ENCODE results near the gene RTP5. TPM values are rescaled to one million over a fixed set of nuclear protein-coding genes. Genes with fewer than 3 reads are reported as not detected.

RTP5 gene
- polyA plus RNA-seq, 1 of the 3 experiments (the other 2 are of a cell fraction), result not detected

DNA sequence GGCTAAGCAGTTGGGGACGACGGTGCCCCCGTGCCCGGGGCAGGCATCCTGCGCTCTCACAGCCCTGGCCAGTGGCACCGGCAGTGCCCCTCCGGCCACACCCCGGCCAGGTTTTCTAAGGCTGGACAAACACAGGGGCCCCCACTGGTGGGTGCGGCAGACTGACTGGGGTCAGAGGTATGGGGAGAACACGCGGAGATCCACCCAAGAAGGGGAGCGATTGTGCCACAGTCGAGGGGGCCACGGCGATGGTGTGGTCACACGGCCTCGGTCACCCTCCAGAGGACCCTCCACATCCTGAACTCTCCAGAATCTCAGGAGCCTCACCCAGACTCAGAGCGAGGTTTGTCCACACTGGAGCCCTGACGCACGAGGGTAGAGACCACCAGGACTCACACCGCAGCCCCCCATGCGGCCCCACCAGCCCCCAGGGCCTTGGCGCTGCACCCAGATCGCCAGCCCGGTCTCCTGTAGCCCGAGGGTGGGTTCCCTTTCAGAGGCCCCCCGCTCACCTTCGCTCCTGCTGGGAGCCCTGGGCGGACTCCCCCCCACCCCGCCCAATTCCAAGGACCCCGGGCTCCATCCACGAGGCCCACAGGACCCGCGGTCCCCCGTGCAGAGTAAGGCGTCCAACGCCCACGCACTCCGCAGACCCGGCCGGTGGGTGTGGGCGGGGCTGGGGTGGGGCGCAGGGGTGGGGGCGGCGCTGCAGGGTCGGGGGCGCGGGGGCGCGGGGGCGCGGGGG, 26.0 kb upstream of the RTP5 start:
- ChIA-PET CTCF (interaction anchor here (1.4 to 1.7 kb wide), 2 partner anchors 9 to 17 kb away, joined by 4 to 5 read pairs; no protein-coding TSS in a partner anchor), POLR2A (no interaction called here)
- Histone ChIP-seq H3K4me1 (ENCODE audit: control insufficient read depth in 1 of 2, insufficient read depth in 2 of 2, low read depth in 1 of 2, low read length in 1 of 2) (no peaks in the 10 kb centered on the region; a peak in 1 of 4 replicates), H4K20me1 (ENCODE audit: insufficient read depth) (no peaks in the 10 kb centered on the region), H3K9ac (no peak overlapping the region), H3K79me2 (ENCODE audit: insufficient read depth) (no peaks in the 10 kb centered on the region), H3K4me2 (no peak overlapping the region), H3K9me3 (no peaks in the 10 kb centered on the region), H2AFZ (ENCODE audit: low read depth) (no peak overlapping the region), H3K9me2 (no peaks in the 10 kb centered on the region), H3K36me3 (replicated peaks in 1 of 2; ENCODE audit: control insufficient read depth in 1 of 2, insufficient read depth in 2 of 2, low read length in 1 of 2) (no peaks in the 10 kb centered on the region), H3K27ac (ENCODE audit: low read depth in 2 of 2, low read length in 1 of 2) (no peak overlapping the region), H3K27me3 (ENCODE audit: insufficient read depth) (no peaks in the 10 kb centered on the region), H3F3A (replicated peaks; ENCODE audit: insufficient read depth) (no peaks in the 10 kb centered on the region), H3K4me3 (ENCODE audit: low read depth in 2 of 2, low read length in 1 of 2) (no peak overlapping the region; a peak in 1 of 4 replicates)
- 40% methylated on average over 2 of the region's 52 CpGs for WGBS (ENCODE audit: low lambda C conversion rate)
- no peak for DNase-seq
- TF ChIP-seq FOXJ3 (CRISPR knock-in tag; IDR thresholded peaks at IDR 0.05) (no peak), RXRA (IDR thresholded peaks at IDR 0.05; ENCODE audit: borderline replicate concordance, low read depth) (no peak), EP300 (IDR thresholded peaks at IDR 0.05; ENCODE audit: borderline replicate concordance in 1 of 2, low read depth in 1 of 2, low read length in 1 of 2) (no peak), FOSL2 (IDR thresholded peaks at IDR 0.05; ENCODE audit: borderline replicate concordance, low read depth) (no peak)
- TF ChIP-seq, protein P1, sequence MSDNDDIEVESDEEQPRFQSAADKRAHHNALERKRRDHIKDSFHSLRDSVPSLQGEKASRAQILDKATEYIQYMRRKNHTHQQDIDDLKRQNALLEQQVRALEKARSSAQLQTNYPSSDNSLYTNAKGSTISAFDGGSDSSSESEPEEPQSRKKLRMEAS (IDR thresholded peaks at IDR 0.05; ENCODE audit: low read depth), result no peak

DNA sequence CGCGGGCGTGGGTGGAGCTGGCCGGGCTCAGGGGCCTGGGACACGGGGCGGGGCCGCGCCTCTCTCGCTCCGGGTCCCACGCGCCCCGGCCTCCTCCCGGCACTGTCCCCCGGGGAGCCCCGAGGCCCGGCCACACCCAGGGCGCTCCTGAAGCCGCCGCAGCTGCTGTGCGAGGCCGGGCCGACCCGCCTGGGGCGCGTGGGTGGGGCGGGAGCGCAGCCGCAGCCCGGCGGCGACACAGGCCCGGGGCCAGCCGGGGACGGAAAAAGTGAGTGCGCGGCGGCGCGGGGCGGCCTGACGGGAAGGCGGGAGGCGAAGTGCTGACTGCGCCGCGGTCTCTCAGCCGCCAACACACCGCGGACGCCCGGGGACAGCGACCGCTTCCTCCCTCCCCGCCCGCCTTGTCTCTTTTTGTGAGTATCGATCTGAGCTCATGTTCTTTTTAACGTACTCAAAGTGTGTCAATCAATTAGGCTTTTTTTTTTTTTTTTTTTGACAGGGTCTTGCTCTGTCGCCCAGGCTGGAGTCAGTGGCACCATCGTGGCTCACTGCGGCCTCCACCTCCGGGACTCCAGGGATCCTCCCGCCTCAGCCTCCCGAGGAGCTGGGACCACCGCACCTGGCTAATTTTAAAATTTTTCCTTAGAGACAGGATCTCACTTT, 25.3 kb upstream of the RTP5 start:
- Histone ChIP-seq H3K4me1 (ENCODE audit: control insufficient read depth in 1 of 2, insufficient read depth in 2 of 2, low read depth in 1 of 2, low read length in 1 of 2) (peaks cover 0 to 4% of the 10 kb centered on the region in 2 experiments; a peak in 1 of 4 replicates), H3K4me3 (ENCODE audit: low read depth in 2 of 2, low read length in 1 of 2) (peak overlapping the region in 1 of 2 experiments; percentile 35; a peak in 2 of 4 replicates), H3K4me2 (peak overlapping the region; percentile 57; the same call in 1 of the 2 replicates), H3K27ac (ENCODE audit: low read depth in 2 of 2, low read length in 1 of 2) (no peak overlapping the region), H4K20me1 (ENCODE audit: insufficient read depth) (no peaks in the 10 kb centered on the region), H3F3A (replicated peaks; ENCODE audit: insufficient read depth) (no peaks in the 10 kb centered on the region), H3K79me2 (ENCODE audit: insufficient read depth) (no peaks in the 10 kb centered on the region), H3K36me3 (replicated peaks in 1 of 2; ENCODE audit: control insufficient read depth in 1 of 2, insufficient read depth in 2 of 2, low read length in 1 of 2) (no peaks in the 10 kb centered on the region), H3K9ac (no peak overlapping the region), H2AFZ (ENCODE audit: low read depth) (peak overlapping the region; percentile 41; the same call in 1 of the 2 replicates), H3K9me2 (no peaks in the 10 kb centered on the region), H3K9me3 (no peaks in the 10 kb centered on the region), H3K27me3 (ENCODE audit: insufficient read depth) (no peaks in the 10 kb centered on the region)
- DNase-seq, result peak; percentile 87
- 35% methylated on average over 17 of the region's 65 CpGs for WGBS (ENCODE audit: low lambda C conversion rate)
- TF ChIP-seq EZH2phosphoT487 (IDR thresholded peaks at IDR 0.05; ENCODE audit: borderline replicate concordance, low read depth) (no peak), FOSL2 (IDR thresholded peaks at IDR 0.05; ENCODE audit: borderline replicate concordance, low read depth) (no peak), TAF1 (IDR thresholded peaks at IDR 0.05; ENCODE audit: borderline replicate concordance, low read depth, low read length) (no peak), JUND (IDR thresholded peaks at IDR 0.05) (no peak), RCOR1 (IDR thresholded peaks at IDR 0.05; ENCODE audit: low read length) (no peak), SMC3 (IDR thresholded peaks at IDR 0.05; ENCODE audit: low read depth, low read length) (no peak), FOXJ3 (CRISPR knock-in tag; IDR thresholded peaks at IDR 0.05) (no peak), SIN3A (IDR thresholded peaks at IDR 0.05; ENCODE audit: borderline replicate concordance, low read depth, low read length) (no peak), RFX5 (IDR thresholded peaks at IDR 0.05; ENCODE audit: low read length) (no peak)
- ChIA-PET POLR2A (no interaction called here), CTCF (interaction anchor here (1.4 to 1.7 kb wide), 2 partner anchors 9 to 16 kb away, joined by 4 to 5 read pairs; no protein-coding TSS in a partner anchor)
